ENCODE data around the gene LRRC56.
A peak's percentile ranks its signal among the peaks of the same experiment; 100 is the strongest.

The LRRC56 gene

DNA sequence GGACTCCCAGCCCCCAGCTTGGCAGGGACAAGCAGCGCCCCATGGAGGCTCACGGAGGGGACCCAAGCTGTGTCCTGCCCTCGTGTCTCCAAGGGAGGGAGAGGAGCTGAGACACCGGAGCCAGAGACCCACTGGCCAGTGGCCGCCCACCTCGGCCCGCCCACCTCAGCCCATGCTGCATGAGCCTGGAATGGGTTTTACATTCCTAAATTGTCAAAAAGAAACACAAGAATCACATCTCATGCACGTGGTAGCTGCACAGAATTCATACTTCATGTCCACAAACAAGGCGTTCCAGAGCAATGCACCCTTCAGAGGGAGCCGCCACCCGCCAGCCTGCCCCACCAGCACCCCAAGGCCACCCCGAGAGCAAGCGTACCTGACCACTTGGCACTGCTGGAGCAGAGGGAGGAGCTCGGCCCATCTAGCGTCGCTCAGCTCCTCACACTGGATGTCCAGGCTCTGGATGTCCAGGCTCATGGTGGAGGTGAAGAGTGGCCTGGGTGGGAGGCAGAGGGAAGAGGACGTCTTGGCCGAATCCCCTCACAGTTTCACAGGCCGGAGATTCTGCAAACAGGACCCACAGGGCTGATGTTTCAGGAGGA lies 35.5 kb upstream of the LRRC56 start:
- Histone ChIP-seq H3K9ac (ENCODE audit: low read length in 5 of 5) (no peak overlapping the region), H3K36me3 (ENCODE audit: control insufficient read depth in 5 of 5, insufficient read depth in 5 of 5, low read length in 5 of 5) (peaks cover 0 to 54% (median 52%) of the 10 kb centered on the region in 5 donors), H3K27me3 (ENCODE audit: control insufficient read depth in 5 of 5, insufficient read depth in 4 of 5, low read length in 5 of 5) (no peaks in the 10 kb centered on the region), H3K4me3 (ENCODE audit: low read depth in 1 of 5, low read length in 5 of 5) (no peak overlapping the region), H3K9me3 (ENCODE audit: control insufficient read depth in 5 of 5, low read length in 5 of 5) (no peaks in the 10 kb centered on the region), H3K4me1 (ENCODE audit: control insufficient read depth in 5 of 5, insufficient read depth in 5 of 5, low read length in 5 of 5) (peaks cover 7 to 46% (median 43%) of the 10 kb centered on the region in 5 donors), H3K27ac (ENCODE audit: low read depth, low read length) (no peak overlapping the region)

- no peak overlapping the region for H3K27ac ChIP-seq (ENCODE audit: low read depth, low read length)
- no peak overlapping the region for H3K9ac ChIP-seq (ENCODE audit: low read length in 5 of 5)
- peaks cover 0 to 47% (median 44%) of the 10 kb centered on the region in 5 donors for H3K36me3 ChIP-seq (ENCODE audit: control insufficient read depth in 5 of 5, insufficient read depth in 5 of 5, low read length in 5 of 5)
- peaks cover 7 to 49% (median 44%) of the 10 kb centered on the region in 5 donors for H3K4me1 ChIP-seq (ENCODE audit: control insufficient read depth in 5 of 5, insufficient read depth in 5 of 5, low read length in 5 of 5)
- no peaks in the 10 kb centered on the region for H3K27me3 ChIP-seq (ENCODE audit: control insufficient read depth in 5 of 5, insufficient read depth in 4 of 5, low read length in 5 of 5)
- H3K4me3 ChIP-seq (ENCODE audit: low read depth in 1 of 5, low read length in 5 of 5), result peak overlapping the region in 2 of 5 donors; percentile 10 to 22
- no peaks in the 10 kb centered on the region for H3K9me3 ChIP-seq (ENCODE audit: control insufficient read depth in 5 of 5, low read length in 5 of 5)
Observed at GRCh38 chr11:502288-503178, 34.8 kb upstream of the LRRC56 start.

- peak overlapping the region; percentile 60 to 80 (median 73) for H3K9ac ChIP-seq (ENCODE audit: low read length in 5 of 5)
- no peaks in the 10 kb centered on the region for H3K9me3 ChIP-seq (ENCODE audit: control insufficient read depth in 5 of 5, low read length in 5 of 5)
- H3K27ac ChIP-seq (ENCODE audit: low read depth, low read length), result peak overlapping the region; percentile 99
- peaks cover 5 to 56% (median 51%) of the 10 kb centered on the region in 5 donors for H3K4me1 ChIP-seq (ENCODE audit: control insufficient read depth in 5 of 5, insufficient read depth in 5 of 5, low read length in 5 of 5)
- no peaks in the 10 kb centered on the region for H3K27me3 ChIP-seq (ENCODE audit: control insufficient read depth in 5 of 5, insufficient read depth in 4 of 5, low read length in 5 of 5)
- peak overlapping the region; percentile 60 to 86 (median 72) for H3K4me3 ChIP-seq (ENCODE audit: low read depth in 1 of 5, low read length in 5 of 5)
- peaks cover 0 to 39% (median 36%) of the 10 kb centered on the region in 5 donors for H3K36me3 ChIP-seq (ENCODE audit: control insufficient read depth in 5 of 5, insufficient read depth in 5 of 5, low read length in 5 of 5)
Observed at GRCh38 chr11:503179-503981, 33.9 kb upstream of the LRRC56 start.

- peak overlapping the region; percentile 60 to 86 (median 78) for H3K4me3 ChIP-seq (ENCODE audit: low read depth in 1 of 5, low read length in 5 of 5)
- peak overlapping the region; percentile 99 for H3K27ac ChIP-seq (ENCODE audit: low read depth, low read length)
- peaks cover 0 to 34% (median 30%) of the 10 kb centered on the region in 5 donors for H3K36me3 ChIP-seq (ENCODE audit: control insufficient read depth in 5 of 5, insufficient read depth in 5 of 5, low read length in 5 of 5)
- H3K9me3 ChIP-seq (ENCODE audit: control insufficient read depth in 5 of 5, low read length in 5 of 5), result no peaks in the 10 kb centered on the region
- peak overlapping the region; percentile 62 to 80 (median 73) for H3K9ac ChIP-seq (ENCODE audit: low read length in 5 of 5)
- peaks cover 5 to 56% (median 51%) of the 10 kb centered on the region in 5 donors for H3K4me1 ChIP-seq (ENCODE audit: control insufficient read depth in 5 of 5, insufficient read depth in 5 of 5, low read length in 5 of 5)
- H3K27me3 ChIP-seq (ENCODE audit: control insufficient read depth in 5 of 5, insufficient read depth in 4 of 5, low read length in 5 of 5), result no peaks in the 10 kb centered on the region
Observed at GRCh38 chr11:504053-504993, 33.0 kb upstream of the LRRC56 start.

DNA sequence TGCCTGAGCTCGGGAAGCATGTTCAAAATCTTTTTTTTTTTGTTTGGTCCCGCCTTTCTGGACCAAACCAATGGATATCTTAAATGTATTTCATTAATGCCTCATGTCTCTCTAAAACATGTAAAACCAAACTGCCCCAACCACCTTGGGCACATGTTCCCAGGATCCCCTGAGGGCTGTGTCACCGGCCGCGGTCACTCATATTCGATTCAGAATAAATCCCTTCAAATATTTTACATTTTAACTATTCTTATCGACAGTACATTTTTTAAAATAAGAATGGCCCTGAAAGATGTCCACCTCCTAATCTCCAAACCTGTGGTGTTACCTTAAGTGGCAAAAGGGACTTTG lies 32.4 kb upstream of the LRRC56 start:
- Histone ChIP-seq H3K4me1 (ENCODE audit: control insufficient read depth in 5 of 5, insufficient read depth in 5 of 5, low read length in 5 of 5) (peaks cover 5 to 56% (median 51%) of the 10 kb centered on the region in 5 donors), H3K27ac (ENCODE audit: low read depth, low read length) (peak overlapping the region; percentile 99), H3K27me3 (ENCODE audit: control insufficient read depth in 5 of 5, insufficient read depth in 4 of 5, low read length in 5 of 5) (no peaks in the 10 kb centered on the region), H3K36me3 (ENCODE audit: control insufficient read depth in 5 of 5, insufficient read depth in 5 of 5, low read length in 5 of 5) (peaks cover 0 to 32% (median 25%) of the 10 kb centered on the region in 5 donors), H3K9ac (ENCODE audit: low read length in 5 of 5) (peak overlapping the region in 4 of 5 donors; percentile 62 to 98 (median 78)), H3K4me3 (ENCODE audit: low read depth in 1 of 5, low read length in 5 of 5) (peak overlapping the region; percentile 60 to 86 (median 82)), H3K9me3 (ENCODE audit: control insufficient read depth in 5 of 5, low read length in 5 of 5) (no peaks in the 10 kb centered on the region)

DNA sequence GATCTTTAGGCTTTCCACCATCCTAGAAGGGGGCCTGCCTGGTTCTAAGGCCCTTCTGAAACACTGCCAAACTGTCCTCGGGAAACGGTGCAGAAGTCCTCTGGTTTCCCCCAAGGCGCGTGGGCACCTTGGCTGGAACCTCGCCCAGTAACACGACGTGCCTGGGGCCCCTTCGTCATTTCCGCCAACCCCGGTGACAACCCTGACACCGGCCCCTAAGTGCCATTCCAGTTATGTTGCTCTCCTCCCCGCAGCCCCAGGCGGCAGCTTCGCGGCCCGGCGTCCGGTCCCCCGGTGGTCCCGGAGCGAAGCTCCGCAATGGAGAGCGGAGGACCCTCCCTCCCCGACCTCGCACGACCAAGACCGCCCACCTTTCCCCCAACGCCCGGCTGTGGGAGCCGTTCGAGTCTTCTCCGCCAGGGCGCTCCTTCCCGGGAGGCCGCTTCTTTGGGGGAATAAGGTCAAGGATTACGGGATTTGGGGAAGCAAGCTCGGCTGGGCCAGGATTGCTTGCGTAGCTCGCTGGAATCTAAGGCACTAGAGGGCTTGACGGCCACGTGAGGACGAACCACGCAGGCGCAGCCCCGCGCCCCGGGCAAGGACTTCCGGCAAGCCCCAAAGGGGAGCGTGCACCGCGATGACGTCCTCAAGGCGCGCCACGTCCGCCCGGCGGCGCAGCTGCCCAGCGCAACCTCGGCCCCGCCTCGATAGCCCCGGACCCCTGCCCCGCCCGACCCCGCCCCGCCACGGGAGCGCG lies 30.9 kb upstream of the LRRC56 start:
- Histone ChIP-seq H3K27me3 (ENCODE audit: control insufficient read depth in 5 of 5, insufficient read depth in 4 of 5, low read length in 5 of 5) (no peaks in the 10 kb centered on the region), H3K9me3 (ENCODE audit: control insufficient read depth in 5 of 5, low read length in 5 of 5) (no peaks in the 10 kb centered on the region), H3K36me3 (ENCODE audit: control insufficient read depth in 5 of 5, insufficient read depth in 5 of 5, low read length in 5 of 5) (peaks cover 0 to 23% (median 16%) of the 10 kb centered on the region in 5 donors), H3K9ac (ENCODE audit: low read length in 5 of 5) (peak overlapping the region; percentile 75 to 100 (median 91)), H3K4me3 (ENCODE audit: low read depth in 1 of 5, low read length in 5 of 5) (peak overlapping the region; percentile 76 to 86 (median 82)), H3K4me1 (ENCODE audit: control insufficient read depth in 5 of 5, insufficient read depth in 5 of 5, low read length in 5 of 5) (peaks cover 5 to 56% (median 51%) of the 10 kb centered on the region in 5 donors), H3K27ac (ENCODE audit: low read depth, low read length) (peak overlapping the region; percentile 99)

DNA sequence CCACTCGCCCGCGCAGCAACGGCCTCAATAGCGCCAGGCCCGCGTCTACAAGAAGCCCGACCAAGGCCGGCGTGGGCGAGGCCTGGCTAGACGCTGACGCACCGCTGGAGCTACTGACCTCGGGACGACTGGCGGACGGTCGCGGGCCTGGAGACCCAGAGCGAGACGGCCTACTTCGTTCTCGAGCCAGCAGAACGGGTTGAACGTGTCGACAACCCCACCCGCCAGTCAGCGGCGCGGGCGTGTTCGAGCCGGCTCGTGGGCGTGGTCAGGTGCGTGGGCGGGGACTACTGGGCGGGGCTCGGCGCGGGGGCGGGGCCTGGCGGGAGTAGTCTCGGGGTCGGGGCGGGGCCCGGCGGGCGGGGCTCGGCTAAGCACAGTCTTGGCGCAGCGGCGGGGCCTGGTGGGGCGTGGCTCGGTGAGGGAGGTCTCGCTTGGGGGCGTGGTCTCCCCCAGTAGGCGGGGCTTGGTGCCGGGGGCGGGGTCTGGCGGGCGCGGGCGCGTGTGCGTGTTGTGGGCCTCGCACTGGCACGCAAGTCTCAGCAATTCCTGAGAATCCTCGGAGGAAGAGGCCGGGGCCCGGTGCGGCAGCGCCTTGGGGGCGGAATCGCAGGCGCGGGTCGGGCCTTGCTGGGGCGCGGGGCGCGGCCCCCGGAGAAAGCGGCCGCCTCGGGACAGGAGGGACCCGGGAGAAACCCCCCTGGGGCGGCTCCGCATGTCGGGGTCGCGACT lies 30.2 kb upstream of the LRRC56 start, which contains the start of gene RNH1:
TSS of gene RNH1 (minus strand) at position 248 of the 732 bp plus-strand sequence. CDS start 5,080 bp downstream, outside the sequence.
- Histone ChIP-seq H3K27ac (ENCODE audit: low read depth, low read length) (peak within 1 kb of the TSS; percentile 99), H3K4me1 (ENCODE audit: control insufficient read depth in 5 of 5, insufficient read depth in 5 of 5, low read length in 5 of 5) (peaks cover 5 to 51% (median 48%) of the 10 kb centered on the region in 5 donors)

More for the DNA sequence above, 30.2 kb upstream of the LRRC56 start, which contains the start of gene RNH1:
- Histone ChIP-seq H3K4me3 (ENCODE audit: low read depth in 1 of 5, low read length in 5 of 5) (peak within 1 kb of the TSS; percentile 76 to 86 (median 82)), H3K27me3 (ENCODE audit: control insufficient read depth in 5 of 5, insufficient read depth in 4 of 5, low read length in 5 of 5) (no peaks in the 10 kb centered on the region), H3K9me3 (ENCODE audit: control insufficient read depth in 5 of 5, low read length in 5 of 5) (no peaks in the 10 kb centered on the region), H3K36me3 (ENCODE audit: control insufficient read depth in 5 of 5, insufficient read depth in 5 of 5, low read length in 5 of 5) (peaks cover 0 to 18% (median 12%) of the 10 kb centered on the region in 5 donors), H3K9ac (ENCODE audit: low read length in 5 of 5) (peak within 1 kb of the TSS; percentile 75 to 100 (median 91))

All from subcutaneous abdominal adipose tissue (tissue), 5 donors.